Body of pancreas (tissue), 4 donors: ENCODE data around the gene USP6NL. TPM values are rescaled to one million over a fixed set of nuclear protein-coding genes. Genes with fewer than 3 reads are reported as not detected.

Experiments used
- ATAC-seq: fragments of 150-250 bp; one replicate; pipeline ENCODE4 v1.9.1; 2016
- DNase-seq, 4 donors: peaks; one replicate each; pipeline ENCODE4 v3.0.0-alpha.2; 2019
- H3K27ac ChIP-seq, 4 donors: fragments of 200-600 bp; sonication (generic); 1 replicate in 3 of 4; 2 replicates in 1 of 4; pipeline versions ENCODE4 v1.5.1 to v1.6.1; 2016 to 2019; ENCODE audit warnings: mild to moderate bottlenecking in 1 of 4, mixed read lengths in 1 of 4, moderate library complexity in 1 of 4
- H3K27me3 ChIP-seq, 2 donors: fragments of 200-600 bp; sonication (generic); one replicate each; pipeline ENCODE4 v1.6.0; 2016; ENCODE audit warnings: mild to moderate bottlenecking in 1 of 2
- H3K36me3 ChIP-seq, 2 donors: fragments of 200-600 bp; sonication (generic); replicated peaks in 1 of 2; 2 replicates each; pipeline ENCODE4 v1.5.1; 2016; ENCODE audit warnings: low read depth in 2 of 2; ENCODE audit not compliant: insufficient read depth in 1 of 2
- H3K4me1 ChIP-seq: fragments of 200-600 bp; sonication (generic); one replicate; pipeline ENCODE4 v1.6.0; 2016
- H3K4me3 ChIP-seq, 2 donors: fragments of 200-600 bp; sonication (generic); 1 replicate in 1 of 2; 2 replicates in 1 of 2; pipeline ENCODE4 v1.5.1; 2016 to 2019
- H3K9me3 ChIP-seq, 3 donors: fragments of 200-600 bp; sonication (generic); 1 replicate in 2 of 3; 2 replicates in 1 of 3; pipeline ENCODE4 v1.5.1; 2016
- CTCF ChIP-seq, 7 experiments: fragments of 450-650 bp in 4 of 7; fragments of 200-600 bp in 3 of 7; sonication (generic) in 3 of 7; IDR thresholded peaks; one replicate each; pipeline ENCODE4 v1.5.1; 2016 to 2019; ENCODE audit warnings: antibody characterized with exemption in 7 of 7
- POLR2A ChIP-seq, 3 donors: fragments of 450-650 bp; IDR thresholded peaks; one replicate each; pipeline ENCODE4 v1.6.1; 2016; ENCODE audit warnings: antibody characterized with exemption in 3 of 3, mild to moderate bottlenecking in 2 of 3
- WGBS, 2 donors: methylation state at CpG; one replicate each; pipeline ENCODE4 v1.1.5; 2017; 5-methylcytosine and 5-hydroxymethylcytosine counted together
- intact Hi-C: fragments of 100-400 bp; cut with DNase I; formaldehyde crosslinking; loops from one replicate; pipeline ENCODE4 v1.15.1; 2023
- total RNA-seq, 2 donors: library from RNA; depleted of rRNA; stranded (reverse); fragments of >200 nt; gene quantifications; one replicate each; pipeline ENCODE4 v1.1.0, GENCODE V29; 2016

Gene USP6NL
- total RNA-seq, 2 donors from 2014 or later, result 13.7 to 16.8 TPM

DNA sequence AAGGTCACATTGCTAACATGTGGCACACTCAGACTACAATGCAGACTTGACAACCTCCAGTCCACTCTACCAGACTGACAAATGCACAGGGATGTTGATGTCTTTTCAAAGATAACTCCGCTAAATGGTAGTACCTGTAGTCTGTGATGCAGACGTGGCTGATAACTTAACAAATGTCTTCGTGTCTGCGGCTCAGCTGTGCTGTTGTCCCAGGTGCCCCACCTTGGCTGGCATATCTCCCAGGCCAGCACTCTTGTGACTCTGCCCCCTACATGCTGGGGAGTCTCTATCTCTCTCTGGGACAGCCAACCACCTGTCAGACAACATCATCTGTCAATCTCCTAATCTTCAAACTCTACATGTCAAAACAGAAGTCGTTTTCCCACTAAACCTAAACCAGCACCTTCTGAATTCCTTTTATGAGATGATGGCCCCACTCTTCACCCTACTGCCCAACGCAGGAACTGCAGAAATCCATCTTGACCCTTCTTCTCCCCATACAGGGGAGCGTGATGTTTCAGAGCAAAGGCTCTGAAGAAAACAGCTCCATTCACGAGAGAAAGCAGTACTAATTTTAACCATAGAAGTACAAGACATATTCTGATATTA, 156.4 kb downstream of the USP6NL start:
- intact Hi-C loops, result no loop called here
- Histone ChIP-seq H3K4me1 (no peaks in the 10 kb centered on the region), H3K27ac (no peak overlapping the region), H3K27me3 (no peaks in the 10 kb centered on the region), H3K4me3 (no peak overlapping the region), H3K9me3 (no peaks in the 10 kb centered on the region), H3K36me3 (no peaks in the 10 kb centered on the region)
- 80 to 86% methylated on average over 8 of the region's 8 CpGs for WGBS, 2 donors
- DNase-seq (no peak), ATAC-seq (no peak)
- TF ChIP-seq POLR2A (IDR thresholded peaks at IDR 0.05) (no peak), CTCF (IDR thresholded peaks at IDR 0.05) (no peak)

GRCh38 chr10:11454160-11454559, 157.3 kb downstream of the USP6NL start:
- Histone ChIP-seq H3K36me3 (no peaks in the 10 kb centered on the region), H3K4me3 (no peak overlapping the region), H3K27ac (no peak overlapping the region), H3K4me1 (no peaks in the 10 kb centered on the region), H3K9me3 (no peaks in the 10 kb centered on the region), H3K27me3 (no peaks in the 10 kb centered on the region)
- intact Hi-C loops, result no loop called here
- ATAC-seq (no peak), DNase-seq (no peak)
- TF ChIP-seq CTCF (IDR thresholded peaks at IDR 0.05) (no peak), POLR2A (IDR thresholded peaks at IDR 0.05) (no peak)
- WGBS, 2 donors, result 95 to 96% methylated on average over 4 of the region's 4 CpGs

DNA sequence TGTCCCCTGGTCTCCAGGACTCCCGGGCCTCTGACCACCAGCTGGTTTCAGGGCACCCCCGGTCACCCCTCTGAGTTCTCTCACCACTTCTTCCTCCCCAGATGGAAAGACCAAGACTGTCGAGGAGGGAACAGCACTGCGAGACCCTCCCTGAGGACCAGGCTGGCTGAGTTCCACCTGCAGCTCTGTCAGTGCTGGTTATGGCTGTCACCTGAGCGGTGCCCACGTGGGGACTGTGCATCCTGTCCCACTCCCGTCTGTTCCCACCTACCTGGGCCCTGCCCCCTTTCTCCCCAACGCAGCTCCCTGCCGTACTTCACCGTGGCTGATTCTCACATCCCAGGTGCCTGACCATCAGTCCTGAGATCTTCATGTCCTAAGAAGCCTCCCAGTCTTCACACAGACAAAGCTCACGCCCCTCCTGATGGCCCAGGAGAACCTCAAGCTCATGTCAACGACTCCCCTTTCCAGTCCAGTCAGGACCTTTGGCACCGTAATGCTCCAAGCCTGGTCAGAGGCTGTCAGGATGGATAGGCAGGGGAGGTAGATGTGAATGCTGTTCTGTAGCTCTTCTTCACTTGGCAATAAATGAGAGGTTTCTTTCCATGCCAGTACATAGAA, 159.7 kb downstream of the USP6NL start:
- Histone ChIP-seq H3K36me3 (no peaks in the 10 kb centered on the region), H3K27me3 (no peaks in the 10 kb centered on the region), H3K4me1 (no peaks in the 10 kb centered on the region), H3K9me3 (no peaks in the 10 kb centered on the region), H3K4me3 (no peak overlapping the region), H3K27ac (no peak overlapping the region)
- no peak for DNase-seq
- ATAC-seq, result no peak
- WGBS, 2 donors, result 69 to 75% methylated on average over 13 of the region's 13 CpGs
- intact Hi-C loops, result no loop called here
- TF ChIP-seq CTCF (IDR thresholded peaks at IDR 0.05) (no peak), POLR2A (IDR thresholded peaks at IDR 0.05) (no peak)

DNA sequence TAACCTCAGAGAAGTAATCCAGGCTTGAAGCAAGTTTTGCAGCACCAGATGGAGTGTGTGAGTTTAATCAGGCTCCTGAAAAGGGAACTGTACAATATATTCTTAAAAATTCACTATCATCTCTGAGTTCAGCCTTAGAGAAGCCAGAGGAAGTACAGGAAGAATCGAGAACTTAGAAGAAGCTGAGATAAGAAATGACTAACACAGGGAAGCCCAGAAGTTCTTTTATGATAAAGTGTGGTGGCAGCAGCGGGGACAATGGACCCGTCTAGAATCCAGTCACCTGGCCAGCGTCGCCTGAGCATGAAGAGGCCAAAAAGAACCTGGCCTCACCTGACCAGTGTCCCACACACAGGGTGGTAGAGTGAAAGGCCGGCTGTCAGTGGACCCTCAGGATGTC, 161.0 kb downstream of the USP6NL start:
- intact Hi-C loops, result no loop called here
- H3K4me3 ChIP-seq, result no peak overlapping the region
- no peak overlapping the region for H3K27ac ChIP-seq
- no peaks in the 10 kb centered on the region for H3K4me1 ChIP-seq
- H3K27me3 ChIP-seq, result no peaks in the 10 kb centered on the region
- no peaks in the 10 kb centered on the region for H3K36me3 ChIP-seq
- WGBS, 2 donors, result 35 to 38% methylated on average over 6 of the region's 6 CpGs
- ATAC-seq (no peak), DNase-seq (no peak)
- no peak for TF ChIP-seq CTCF (IDR thresholded peaks at IDR 0.05)
- no peaks in the 10 kb centered on the region for H3K9me3 ChIP-seq

GRCh38 chr10:11449761-11450160, 161.7 kb downstream of the USP6NL start:
- Histone ChIP-seq H3K9me3 (no peaks in the 10 kb centered on the region), H3K36me3 (no peaks in the 10 kb centered on the region), H3K4me3 (no peak overlapping the region), H3K27me3 (no peaks in the 10 kb centered on the region), H3K27ac (no peak overlapping the region), H3K4me1 (no peaks in the 10 kb centered on the region)
- TF ChIP-seq CTCF (IDR thresholded peaks at IDR 0.05) (no peak), POLR2A (IDR thresholded peaks at IDR 0.05) (no peak)
- DNase-seq (no peak), ATAC-seq (no peak)
- intact Hi-C loops, result no loop called here
- WGBS, 2 donors, result 63% methylated on average over 8 of the region's 8 CpGs
